Measurements from ENCODE around the gene MAPRE3.

Gene MAPRE3

GRCh38 chr2:27057184-27057583 is 86.7 kb downstream of the MAPRE3 start:
- Histone ChIP-seq H3K9ac (ENCODE audit: insufficient read length, low read depth) (no peak overlapping the region), H3K36me3 (ENCODE audit: insufficient read depth, insufficient read length, low read length) (peaks cover 77% of the 10 kb centered on the region), H3K9me3 (ENCODE audit: insufficient read depth, low read length) (no peaks in the 10 kb centered on the region), H3K4me1 (ENCODE audit: insufficient read depth, insufficient read length) (no peaks in the 10 kb centered on the region), H3K4me3 (ENCODE audit: insufficient read length, low read depth) (no peak overlapping the region), H3K27me3 (ENCODE audit: insufficient read depth, insufficient read length) (no peaks in the 10 kb centered on the region)
- no peak for DNase-seq (ENCODE audit: low read depth, low spot score)
- no peak for TF ChIP-seq YY1 (IDR thresholded peaks at IDR 0.05; ENCODE audit: insufficient read depth, insufficient read length)

- Histone ChIP-seq H3K4me1 (ENCODE audit: insufficient read depth, insufficient read length) (no peaks in the 10 kb centered on the region), H3K4me3 (ENCODE audit: insufficient read length, low read depth) (no peak overlapping the region), H3K9me3 (ENCODE audit: insufficient read depth, low read length) (no peaks in the 10 kb centered on the region), H3K9ac (ENCODE audit: insufficient read length, low read depth) (no peak overlapping the region), H3K36me3 (ENCODE audit: insufficient read depth, insufficient read length, low read length) (peaks cover 77% of the 10 kb centered on the region), H3K27me3 (ENCODE audit: insufficient read depth, insufficient read length) (no peaks in the 10 kb centered on the region)
- DNase-seq (ENCODE audit: low read depth, low spot score), result no peak
- TF ChIP-seq ZNF274 (IDR thresholded peaks at IDR 0.05; ENCODE audit: low read depth, low read length), result no peak
- TF ChIP-seq YY1 (IDR thresholded peaks at IDR 0.05; ENCODE audit: insufficient read depth, insufficient read length), result no peak
- TF ChIP-seq SUZ12 (IDR thresholded peaks at IDR 0.05; ENCODE audit: extremely low read depth, insufficient read depth, insufficient read length), result no peak
Measured at GRCh38 chr2:27058210-27058609, 87.8 kb downstream of the MAPRE3 start.

DNA sequence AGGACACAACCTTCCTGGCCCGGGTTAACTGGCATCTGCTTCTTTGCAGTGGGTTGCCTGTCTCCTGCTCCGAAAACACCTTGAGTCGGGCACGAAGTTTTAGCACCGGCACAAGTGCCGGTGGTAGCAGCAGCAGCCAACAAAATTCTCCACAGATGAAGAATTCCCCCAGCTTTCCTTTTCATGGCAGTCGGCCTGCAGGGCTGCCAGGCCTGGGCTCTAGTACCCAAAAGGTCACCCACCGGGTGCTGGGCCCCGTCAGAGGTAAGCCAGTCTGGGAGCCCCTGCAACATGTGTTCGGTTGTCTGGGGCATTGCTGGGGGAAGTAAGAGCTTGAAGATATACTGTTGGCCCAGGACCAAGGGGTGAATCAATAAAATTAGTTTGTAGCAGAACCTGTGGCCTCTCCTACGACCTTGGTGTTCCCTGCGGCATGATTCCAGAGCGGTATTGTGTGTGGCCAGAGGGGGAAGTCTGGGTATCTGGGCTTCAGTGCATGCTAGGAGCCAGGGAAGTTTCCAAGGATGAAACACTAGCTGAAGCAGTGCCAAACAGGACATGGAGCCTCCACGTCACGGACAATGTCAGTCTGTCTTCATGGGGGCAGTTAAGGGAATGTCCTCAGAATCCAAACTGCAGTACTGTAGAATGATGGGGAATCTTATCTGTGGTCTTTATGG is 88.8 kb downstream of the MAPRE3 start:
- Histone ChIP-seq H3K4me3 (ENCODE audit: insufficient read length, low read depth) (no peak overlapping the region), H3K36me3 (ENCODE audit: insufficient read depth, insufficient read length, low read length) (peaks cover 69% of the 10 kb centered on the region), H3K9ac (ENCODE audit: insufficient read length, low read depth) (no peak overlapping the region), H3K9me3 (ENCODE audit: insufficient read depth, low read length) (no peaks in the 10 kb centered on the region), H3K27me3 (ENCODE audit: insufficient read depth, insufficient read length) (no peaks in the 10 kb centered on the region), H3K4me1 (ENCODE audit: insufficient read depth, insufficient read length) (no peaks in the 10 kb centered on the region)
- DNase-seq (ENCODE audit: low read depth, low spot score), result no peak
- TF ChIP-seq ZNF274 (IDR thresholded peaks at IDR 0.05; ENCODE audit: low read depth, low read length), result no peak
- TF ChIP-seq SUZ12 (IDR thresholded peaks at IDR 0.05; ENCODE audit: extremely low read depth, insufficient read depth, insufficient read length), result no peak
- no peak for TF ChIP-seq YY1 (IDR thresholded peaks at IDR 0.05; ENCODE audit: insufficient read depth, insufficient read length)

GRCh38 chr2:27060323-27060722 is 89.9 kb downstream of the MAPRE3 start:
- no peak for DNase-seq (ENCODE audit: low read depth, low spot score)
- Histone ChIP-seq H3K9ac (ENCODE audit: insufficient read length, low read depth) (no peak overlapping the region), H3K4me3 (ENCODE audit: insufficient read length, low read depth) (no peak overlapping the region), H3K36me3 (ENCODE audit: insufficient read depth, insufficient read length, low read length) (peaks cover 64% of the 10 kb centered on the region), H3K4me1 (ENCODE audit: insufficient read depth, insufficient read length) (no peaks in the 10 kb centered on the region), H3K27me3 (ENCODE audit: insufficient read depth, insufficient read length) (no peaks in the 10 kb centered on the region), H3K9me3 (ENCODE audit: insufficient read depth, low read length) (no peaks in the 10 kb centered on the region)
- TF ChIP-seq SUZ12 (IDR thresholded peaks at IDR 0.05; ENCODE audit: extremely low read depth, insufficient read depth, insufficient read length), result no peak
- no peak for TF ChIP-seq ZNF274 (IDR thresholded peaks at IDR 0.05; ENCODE audit: low read depth, low read length)
- TF ChIP-seq YY1 (IDR thresholded peaks at IDR 0.05; ENCODE audit: insufficient read depth, insufficient read length), result no peak

GRCh38 chr2:27065128-27065527 is 94.7 kb downstream of the MAPRE3 start:
- H3K4me1 ChIP-seq (ENCODE audit: insufficient read depth, insufficient read length), result no peaks in the 10 kb centered on the region
- no peaks in the 10 kb centered on the region for H3K9me3 ChIP-seq (ENCODE audit: insufficient read depth, low read length)
- DNase-seq (ENCODE audit: low read depth, low spot score), result no peak
- TF ChIP-seq SUZ12 (IDR thresholded peaks at IDR 0.05; ENCODE audit: extremely low read depth, insufficient read depth, insufficient read length) (no peak), ZNF274 (IDR thresholded peaks at IDR 0.05; ENCODE audit: low read depth, low read length) (no peak), YY1 (IDR thresholded peaks at IDR 0.05; ENCODE audit: insufficient read depth, insufficient read length) (no peak)
- H3K36me3 ChIP-seq (ENCODE audit: insufficient read depth, insufficient read length, low read length), result peaks cover 56% of the 10 kb centered on the region
- no peaks in the 10 kb centered on the region for H3K27me3 ChIP-seq (ENCODE audit: insufficient read depth, insufficient read length)
- H3K4me3 ChIP-seq (ENCODE audit: insufficient read length, low read depth), result no peak overlapping the region
- H3K9ac ChIP-seq (ENCODE audit: insufficient read length, low read depth), result no peak overlapping the region

DNA sequence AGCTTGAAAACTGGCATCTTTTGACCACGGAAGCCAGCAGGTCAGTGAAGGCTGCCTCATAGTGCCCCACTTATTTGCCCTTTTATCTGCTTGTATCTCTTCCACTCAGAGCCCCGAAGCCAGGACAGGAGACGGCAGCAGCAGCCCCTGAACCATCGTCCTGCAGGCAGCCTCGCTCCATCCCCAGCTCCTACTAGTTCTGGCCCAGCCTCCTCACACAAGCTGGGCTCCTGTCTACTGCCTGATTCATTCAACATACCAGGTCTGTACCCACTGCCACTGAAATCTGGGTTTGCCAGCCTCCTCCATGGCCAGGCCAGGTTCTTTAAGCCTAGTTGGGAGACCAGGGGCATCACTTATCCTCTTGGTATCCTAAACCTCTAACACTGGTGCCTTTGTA is 96.9 kb downstream of the MAPRE3 start:
- Histone ChIP-seq H3K27me3 (ENCODE audit: insufficient read depth, insufficient read length) (no peaks in the 10 kb centered on the region), H3K9me3 (ENCODE audit: insufficient read depth, low read length) (no peaks in the 10 kb centered on the region), H3K4me1 (ENCODE audit: insufficient read depth, insufficient read length) (no peaks in the 10 kb centered on the region), H3K9ac (ENCODE audit: insufficient read length, low read depth) (no peak overlapping the region), H3K36me3 (ENCODE audit: insufficient read depth, insufficient read length, low read length) (peaks cover 59% of the 10 kb centered on the region), H3K4me3 (ENCODE audit: insufficient read length, low read depth) (no peak overlapping the region)
- TF ChIP-seq YY1 (IDR thresholded peaks at IDR 0.05; ENCODE audit: insufficient read depth, insufficient read length), result no peak
- TF ChIP-seq ZNF274 (IDR thresholded peaks at IDR 0.05; ENCODE audit: low read depth, low read length), result no peak
- TF ChIP-seq SUZ12 (IDR thresholded peaks at IDR 0.05; ENCODE audit: extremely low read depth, insufficient read depth, insufficient read length), result no peak
- no peak for DNase-seq (ENCODE audit: low read depth, low spot score)

GRCh38 chr2:27069436-27069835 is 99.0 kb downstream of the MAPRE3 start:
- Histone ChIP-seq H3K4me1 (ENCODE audit: insufficient read depth, insufficient read length) (no peaks in the 10 kb centered on the region), H3K4me3 (ENCODE audit: insufficient read length, low read depth) (no peak overlapping the region), H3K9ac (ENCODE audit: insufficient read length, low read depth) (no peak overlapping the region), H3K27me3 (ENCODE audit: insufficient read depth, insufficient read length) (no peaks in the 10 kb centered on the region), H3K9me3 (ENCODE audit: insufficient read depth, low read length) (no peaks in the 10 kb centered on the region), H3K36me3 (ENCODE audit: insufficient read depth, insufficient read length, low read length) (peaks cover 51% of the 10 kb centered on the region)
- no peak for DNase-seq (ENCODE audit: low read depth, low spot score)
- TF ChIP-seq SUZ12 (IDR thresholded peaks at IDR 0.05; ENCODE audit: extremely low read depth, insufficient read depth, insufficient read length) (no peak), YY1 (IDR thresholded peaks at IDR 0.05; ENCODE audit: insufficient read depth, insufficient read length) (no peak), ZNF274 (IDR thresholded peaks at IDR 0.05; ENCODE audit: low read depth, low read length) (no peak)

All from NT2/D1 (cell line).